ENCODE measurements around the gene CYB5B. TPM values are rescaled to one million over a fixed set of nuclear protein-coding genes. Genes with fewer than 3 reads are reported as not detected.

Gene CYB5B
- total and polyA plus RNA-seq, 2 experiments from 2014 or later: 47.1 to 115 TPM

GRCh38 chr16:69399361-69399760 lies 25.1 kb upstream of the CYB5B start:
- Histone ChIP-seq H4K20me1 (ENCODE audit: insufficient read depth) (no peaks in the 10 kb centered on the region), H3K9me3 (ENCODE audit: low read depth) (no peaks in the 10 kb centered on the region), H3K4me3 (no peak overlapping the region), H3K4me2 (ENCODE audit: unreplicated experiment) (no peak overlapping the region), H3K27me3 (replicated peaks; ENCODE audit: insufficient read depth) (no peaks in the 10 kb centered on the region), H3F3A (ENCODE audit: insufficient read depth) (peaks cover 30% of the 10 kb centered on the region), H3K9ac (no peak overlapping the region), H3K79me2 (ENCODE audit: insufficient read depth) (no peaks in the 10 kb centered on the region), H3K9me2 (ENCODE audit: insufficient read depth) (no peaks in the 10 kb centered on the region), H3K4me1 (ENCODE audit: insufficient read depth) (peaks cover 43% of the 10 kb centered on the region), H2AFZ (0 out of 2 replicates have a peak overlapping the region, but pooled peaks have one; percentile 17), H3K36me3 (ENCODE audit: low read depth) (no peaks in the 10 kb centered on the region), H3K27ac (no peak overlapping the region)
- TF ChIP-seq EZH2phosphoT487 (IDR thresholded peaks at IDR 0.05; ENCODE audit: insufficient read depth, low read depth) (no peak), EZH2 (IDR thresholded peaks at IDR 0.05; ENCODE audit: insufficient read depth, poor library complexity, severe bottlenecking) (no peak)
- in situ Hi-C loops (cut with MboI): no loop called here
- WGBS, 2 experiments (ENCODE audit: low coverage in 1 of 2, low lambda C conversion rate in 2 of 2, missing lambda C conversion rate in 2 of 2): 64 to 67% methylated on average over 3 of the region's 3 CpGs
- peak; percentile 62 for DNase-seq

- 48 to 49% methylated on average over 4 of the region's 4 CpGs for WGBS, 2 experiments (ENCODE audit: low coverage in 1 of 2, low lambda C conversion rate in 2 of 2, missing lambda C conversion rate in 2 of 2)
- no peak overlapping the region for H3K9ac ChIP-seq
- H3K79me2 ChIP-seq (ENCODE audit: insufficient read depth): no peaks in the 10 kb centered on the region
- H4K20me1 ChIP-seq (ENCODE audit: insufficient read depth): no peaks in the 10 kb centered on the region
- H3K9me3 ChIP-seq (ENCODE audit: low read depth): no peaks in the 10 kb centered on the region
- no peaks in the 10 kb centered on the region for H3K9me2 ChIP-seq (ENCODE audit: insufficient read depth)
- no peaks in the 10 kb centered on the region for H3K27me3 ChIP-seq (replicated peaks; ENCODE audit: insufficient read depth)
- no peaks in the 10 kb centered on the region for H3K36me3 ChIP-seq (ENCODE audit: low read depth)
- H3K4me1 ChIP-seq (ENCODE audit: insufficient read depth): peaks cover 34% of the 10 kb centered on the region
- no peak overlapping the region for H3K4me2 ChIP-seq (ENCODE audit: unreplicated experiment)
- no peak for TF ChIP-seq EZH2phosphoT487 (IDR thresholded peaks at IDR 0.05; ENCODE audit: insufficient read depth, low read depth)
- TF ChIP-seq EZH2 (IDR thresholded peaks at IDR 0.05; ENCODE audit: insufficient read depth, poor library complexity, severe bottlenecking): no peak
- in situ Hi-C loops (cut with MboI): no loop called here
- no peak overlapping the region for H3K27ac ChIP-seq
- peaks cover 24% of the 10 kb centered on the region for H3F3A ChIP-seq (ENCODE audit: insufficient read depth)
- H2AFZ ChIP-seq: no peak overlapping the region; the same call in 1 of the 2 replicates
- DNase-seq: no peak
- no peak overlapping the region for H3K4me3 ChIP-seq
Measured at GRCh38 chr16:69402439-69402838, 22.0 kb upstream of the CYB5B start.

GRCh38 chr16:69404275-69404805 lies 20.1 kb upstream of the CYB5B start:
- Histone ChIP-seq H3K4me2 (ENCODE audit: unreplicated experiment) (peak overlapping the region; percentile 67), H3K4me3 (no peak overlapping the region), H4K20me1 (ENCODE audit: insufficient read depth) (no peaks in the 10 kb centered on the region), H3K9me2 (ENCODE audit: insufficient read depth) (no peaks in the 10 kb centered on the region), H3K9ac (no peak overlapping the region), H2AFZ (peak overlapping the region; percentile 48; the same call in 1 of the 2 replicates), H3K79me2 (ENCODE audit: insufficient read depth) (no peaks in the 10 kb centered on the region), H3K27ac (no peak overlapping the region), H3K9me3 (ENCODE audit: low read depth) (no peaks in the 10 kb centered on the region), H3K36me3 (ENCODE audit: low read depth) (no peaks in the 10 kb centered on the region), H3K27me3 (replicated peaks; ENCODE audit: insufficient read depth) (no peaks in the 10 kb centered on the region), H3F3A (ENCODE audit: insufficient read depth) (peaks cover 7% of the 10 kb centered on the region; the same call in 1 of the 2 replicates), H3K4me1 (ENCODE audit: insufficient read depth) (peaks cover 15% of the 10 kb centered on the region)
- TF ChIP-seq EZH2phosphoT487 (IDR thresholded peaks at IDR 0.05; ENCODE audit: insufficient read depth, low read depth) (no peak), EZH2 (IDR thresholded peaks at IDR 0.05; ENCODE audit: insufficient read depth, poor library complexity, severe bottlenecking) (no peak)
- DNase-seq: peak; percentile 48
- 23 to 29% methylated on average over 4 of the region's 4 CpGs for WGBS, 2 experiments (ENCODE audit: low coverage in 1 of 2, low lambda C conversion rate in 2 of 2, missing lambda C conversion rate in 2 of 2)
- in situ Hi-C loops (cut with MboI): no loop called here

- H3K9me3 ChIP-seq (ENCODE audit: low read depth): no peaks in the 10 kb centered on the region
- H3K9ac ChIP-seq: no peak overlapping the region
- TF ChIP-seq EZH2 (IDR thresholded peaks at IDR 0.05; ENCODE audit: insufficient read depth, poor library complexity, severe bottlenecking) (no peak), EZH2phosphoT487 (IDR thresholded peaks at IDR 0.05; ENCODE audit: insufficient read depth, low read depth) (no peak)
- H3K9me2 ChIP-seq (ENCODE audit: insufficient read depth): no peaks in the 10 kb centered on the region
- H3K27me3 ChIP-seq (replicated peaks; ENCODE audit: insufficient read depth): no peaks in the 10 kb centered on the region
- DNase-seq: no peak
- WGBS, 2 experiments (ENCODE audit: low coverage in 1 of 2, low lambda C conversion rate in 2 of 2, missing lambda C conversion rate in 2 of 2): 94 to 100% methylated on average over 2 of the region's 2 CpGs
- in situ Hi-C loops (cut with MboI): no loop called here
- H4K20me1 ChIP-seq (ENCODE audit: insufficient read depth): no peaks in the 10 kb centered on the region
- no peak overlapping the region for H3K4me2 ChIP-seq (ENCODE audit: unreplicated experiment)
- no peaks in the 10 kb centered on the region for H3K36me3 ChIP-seq (ENCODE audit: low read depth)
- no peaks in the 10 kb centered on the region for H3K79me2 ChIP-seq (ENCODE audit: insufficient read depth)
- no peak overlapping the region for H3K27ac ChIP-seq
- H3K4me3 ChIP-seq: no peak overlapping the region
- H3K4me1 ChIP-seq (ENCODE audit: insufficient read depth): peaks cover 17% of the 10 kb centered on the region
- H3F3A ChIP-seq (ENCODE audit: insufficient read depth): peaks cover 15% of the 10 kb centered on the region
- H2AFZ ChIP-seq: no peak overlapping the region
Measured at GRCh38 chr16:69405326-69405725, 19.1 kb upstream of the CYB5B start.
